ENCODE measurements around the gene APBB1. TPM values are rescaled to one million over a fixed set of nuclear protein-coding genes. Genes with fewer than 3 reads are reported as not detected.
"Not testable (repeated sequence)": the region's sequence is repeated elsewhere in the genome, so short reads cannot be mapped to it uniquely, and the experiment has no call there.

Gene APBB1
- total RNA-seq, 1 donor from 2014 or later, result 50.4 TPM

DNA sequence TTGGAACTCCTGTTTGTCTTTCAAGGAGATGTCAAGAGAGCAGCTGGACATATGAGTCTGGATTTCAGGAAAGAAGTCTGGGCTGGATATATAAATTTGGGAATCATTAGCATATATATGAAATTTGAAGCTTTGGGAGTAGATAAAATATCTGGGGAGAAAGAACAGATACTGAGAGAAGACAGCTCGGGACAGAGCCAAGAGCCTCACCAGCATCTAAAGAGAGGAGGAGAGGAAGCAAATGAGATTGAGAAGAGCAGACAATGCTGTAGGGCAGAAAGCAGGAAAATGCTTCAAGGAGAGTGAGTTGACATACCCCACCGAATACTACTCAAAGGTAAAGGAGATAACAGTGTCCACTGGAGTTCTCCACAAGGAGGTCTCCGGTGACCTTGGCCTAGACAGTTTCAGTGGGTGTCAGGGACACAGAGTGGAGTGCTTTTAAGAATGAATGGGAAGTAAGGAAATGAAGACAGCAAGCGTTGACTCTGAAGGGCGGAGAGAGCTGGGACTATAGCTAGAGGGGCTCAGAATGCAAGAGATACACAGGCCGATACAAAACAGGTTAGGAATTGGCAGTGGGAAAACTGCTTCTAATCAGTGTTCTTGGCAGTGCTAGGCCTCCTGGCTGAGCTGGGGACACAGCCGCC is 862 bp downstream of the APBB1 start:
- no peak for DNase-seq (ENCODE audit: low read depth)

DNA sequence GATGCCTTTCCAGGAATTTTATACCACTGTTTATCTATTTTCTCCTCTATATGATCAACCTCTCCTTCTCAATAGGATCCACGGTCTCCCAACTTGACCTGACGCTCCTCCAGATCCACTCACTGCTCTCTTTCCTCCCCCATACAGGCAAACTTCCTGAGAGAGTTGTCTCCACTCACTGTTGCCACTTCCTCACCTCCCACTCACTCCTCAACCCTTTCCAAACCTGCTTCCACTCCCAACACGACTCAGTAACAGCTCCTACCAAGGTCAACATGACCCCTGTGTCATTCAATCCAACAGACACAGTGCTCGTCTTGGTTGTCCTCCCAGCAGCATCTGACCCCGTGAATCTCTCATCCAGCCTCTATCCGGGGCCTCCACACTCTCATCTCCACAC is 3.1 kb downstream of the APBB1 start:
- no peak for DNase-seq (ENCODE audit: low read depth)

DNA sequence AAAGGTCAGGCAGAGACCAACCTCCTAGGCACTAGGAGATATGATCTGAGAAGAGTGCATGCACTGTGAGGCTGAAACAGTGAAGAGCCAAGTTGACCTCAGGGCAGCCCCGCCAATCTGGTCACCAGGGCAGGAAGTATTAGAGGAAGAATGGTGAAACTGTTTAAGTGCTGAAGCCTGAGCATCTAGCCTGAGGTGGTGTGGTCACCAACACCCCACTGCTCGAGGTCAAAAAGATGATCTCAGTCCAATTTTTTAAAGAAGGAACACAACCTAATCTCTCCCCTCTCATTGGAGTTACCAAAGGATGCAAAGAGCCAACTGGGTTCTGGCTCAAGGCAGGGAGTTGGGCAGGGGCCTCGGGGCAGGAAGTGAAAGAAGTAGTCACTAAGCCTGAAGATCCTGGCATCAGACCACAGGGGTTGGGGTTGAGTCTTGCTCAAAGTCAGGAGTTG is 4.0 kb downstream of the APBB1 start:
- no peak for DNase-seq (ENCODE audit: low read depth)

DNA sequence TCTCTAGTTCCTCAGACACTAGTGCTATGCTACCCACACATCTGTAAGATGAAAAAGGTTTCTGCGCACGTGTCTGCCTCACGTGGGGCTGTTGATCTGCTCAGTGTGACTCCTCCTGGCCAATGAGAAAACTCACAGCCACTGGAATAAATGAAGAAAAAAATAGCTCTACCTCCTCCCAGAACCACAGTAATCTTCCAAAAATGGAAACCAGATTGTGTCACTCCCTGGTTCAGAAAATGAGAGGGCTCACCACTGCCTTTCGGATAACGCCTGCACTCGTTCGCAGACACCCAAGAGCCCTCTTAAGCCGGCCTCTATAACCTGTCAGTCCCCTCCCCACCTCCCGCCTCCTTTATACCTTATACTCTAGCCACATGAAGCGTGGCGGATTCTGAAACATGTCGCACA is 5.1 kb downstream of the APBB1 start:
- DNase-seq (ENCODE audit: low read depth), result no peak

DNA sequence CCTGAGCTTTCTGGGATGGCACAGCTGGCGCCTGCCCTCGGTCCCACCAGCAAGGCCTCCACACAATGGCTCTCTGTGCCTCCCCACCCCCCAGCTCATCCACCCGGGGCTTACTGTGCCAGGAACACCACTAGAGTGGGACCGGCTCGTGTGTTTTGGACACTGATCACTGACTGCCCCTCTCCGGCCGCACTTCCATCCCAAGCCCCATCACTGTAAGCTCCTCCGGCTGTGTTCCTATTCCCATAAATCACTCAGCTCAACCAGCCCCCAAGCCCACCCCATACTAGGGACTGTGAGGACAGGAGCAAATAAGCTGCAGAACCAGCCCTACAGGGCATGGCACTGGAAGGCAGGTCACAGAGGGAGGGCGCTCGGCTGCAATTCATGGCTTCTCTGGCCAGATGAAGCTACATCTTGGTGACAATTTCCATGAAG is 7.3 kb downstream of the APBB1 start:
- no peak for DNase-seq (ENCODE audit: low read depth)

DNA sequence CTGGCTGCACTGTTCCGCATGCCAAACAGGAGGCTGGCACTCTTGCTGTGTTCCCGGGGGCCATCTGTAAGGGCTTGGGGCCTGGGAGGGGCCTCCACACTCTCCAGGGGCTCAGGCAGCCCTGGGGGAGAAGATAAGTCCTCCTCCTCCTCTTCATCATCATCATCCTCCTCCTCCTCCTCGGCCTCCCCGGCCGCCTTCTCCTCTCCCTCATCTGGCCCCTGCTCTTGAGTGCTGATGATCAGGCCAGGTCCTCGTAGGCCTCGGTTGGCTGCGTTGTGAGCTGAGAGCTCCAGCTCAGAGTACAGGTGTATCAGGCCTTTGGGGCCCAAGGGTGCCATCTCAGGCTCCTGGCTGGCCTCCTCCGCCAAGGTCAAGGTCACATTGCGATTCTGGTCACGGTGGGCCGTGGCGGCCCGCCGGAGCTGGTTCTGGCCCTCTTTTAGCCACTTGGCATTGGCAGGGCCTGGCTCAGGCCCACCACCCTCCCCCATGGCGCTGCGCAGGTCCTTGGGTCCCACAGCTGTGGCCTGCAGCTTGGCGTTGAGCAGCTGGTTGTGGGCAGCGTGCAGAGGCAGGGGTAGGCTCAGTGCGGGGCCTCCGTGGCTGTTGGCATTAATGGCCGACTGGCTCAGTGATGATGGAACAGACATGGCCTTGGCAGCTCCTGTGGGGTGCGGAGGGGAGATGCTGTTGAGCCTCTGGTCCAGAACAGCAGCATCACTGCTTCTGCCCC is 8.0 kb downstream of the APBB1 start:
- DNase-seq (ENCODE audit: low read depth), result no peak

DNA sequence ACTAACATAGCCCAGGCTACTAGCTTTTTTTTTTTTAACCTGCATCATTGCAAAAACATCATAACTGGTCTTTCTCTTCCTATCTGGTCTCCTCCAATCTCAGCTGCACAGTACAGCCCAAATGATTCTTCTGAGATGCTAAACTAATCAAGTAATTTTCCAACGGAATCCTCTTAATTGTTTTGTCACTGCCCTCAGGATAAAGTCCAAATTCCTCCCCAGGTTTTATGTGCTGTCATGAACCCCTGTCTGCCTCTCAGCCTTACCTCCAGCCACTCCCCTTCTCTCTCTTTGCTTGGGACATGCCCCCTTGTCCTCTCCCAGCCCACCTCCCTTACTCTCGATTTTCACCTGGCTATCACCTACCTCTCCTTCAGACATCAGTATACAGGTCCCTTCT is 12.5 kb downstream of the APBB1 start:
- no peak for DNase-seq (ENCODE audit: low read depth)

DNA sequence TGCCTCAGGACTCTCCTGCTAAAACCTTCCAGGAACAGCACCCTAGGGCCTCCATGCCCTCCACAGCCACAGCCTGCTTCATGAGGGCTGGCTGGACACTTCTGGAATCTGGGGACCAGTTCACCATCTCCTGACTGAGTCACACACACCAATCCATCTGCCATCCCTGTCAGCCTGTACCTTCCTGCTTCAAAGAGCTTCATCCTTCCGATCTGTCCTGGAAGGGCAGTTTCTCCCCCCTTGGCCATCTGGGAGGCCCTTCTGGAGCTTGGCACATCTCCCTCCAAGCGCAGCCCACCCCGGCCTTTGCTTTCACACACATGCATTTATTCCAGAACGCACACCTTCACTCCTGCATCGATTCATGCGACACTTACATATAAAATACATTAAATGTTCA is 13.0 kb downstream of the APBB1 start:
- DNase-seq (ENCODE audit: low read depth), result no peak

DNA sequence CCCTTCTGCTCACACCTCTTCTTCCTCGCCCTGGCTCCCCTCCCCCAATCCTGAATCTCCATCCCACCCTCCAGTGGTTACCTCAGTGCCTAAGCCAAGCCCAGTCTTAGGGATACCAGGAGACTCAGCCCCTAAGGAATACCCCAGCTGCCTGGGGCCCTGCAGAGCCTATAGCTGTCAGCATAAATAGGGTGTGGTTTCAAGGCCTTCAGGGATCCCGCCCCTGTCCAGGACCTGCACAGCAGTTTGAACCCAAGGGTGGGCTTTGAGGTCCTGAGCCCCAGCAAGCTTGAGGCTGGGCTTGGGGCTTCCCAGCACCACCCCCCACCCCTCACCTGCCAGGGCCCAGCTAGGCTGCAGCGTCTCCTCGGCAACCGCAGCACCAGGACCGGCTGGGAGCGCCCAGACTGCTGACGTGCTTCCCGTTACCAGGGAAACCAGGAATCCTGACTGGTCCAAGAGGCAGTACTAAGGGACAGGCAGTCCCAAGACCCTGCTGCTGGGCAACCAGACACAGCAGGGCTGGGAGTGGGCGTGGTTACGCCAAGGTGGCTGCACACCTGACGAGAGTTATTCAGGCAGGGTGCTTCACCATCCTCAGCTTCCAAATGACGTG is 13.7 kb downstream of the APBB1 start:
- peak; percentile 14 for DNase-seq (ENCODE audit: low read depth)

DNA sequence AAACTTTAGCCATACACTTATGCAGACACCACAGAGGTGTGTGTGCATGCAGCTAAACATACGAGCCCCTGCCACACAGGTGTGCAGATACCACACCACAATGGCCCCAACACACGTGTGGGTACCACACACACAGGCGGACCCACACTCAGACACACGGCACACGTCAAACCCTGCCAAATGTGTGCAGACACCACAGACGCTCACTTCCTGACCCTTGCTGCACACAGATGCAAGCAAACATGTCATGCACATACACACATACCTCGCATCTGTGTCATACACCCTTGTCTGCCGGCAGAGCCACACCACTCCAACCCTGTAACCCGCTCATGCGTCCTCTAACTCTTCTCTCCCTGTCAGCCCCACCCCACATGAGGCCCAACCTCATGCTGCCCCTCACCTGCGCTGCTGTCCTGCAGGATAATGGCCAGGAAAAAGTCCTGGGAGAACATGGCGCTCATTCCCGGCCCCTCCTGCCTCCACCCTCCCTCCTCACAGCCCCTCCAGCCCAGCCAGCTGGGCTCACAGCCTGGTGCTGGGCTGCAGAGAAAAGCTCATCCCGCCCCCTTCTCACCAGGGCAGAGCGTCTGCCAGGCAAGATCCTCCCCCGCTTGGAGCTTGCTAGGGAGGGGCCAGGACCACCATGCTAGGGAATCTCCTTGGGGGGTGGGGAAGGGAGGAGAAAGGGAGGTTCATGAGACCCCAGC is 14.4 kb downstream of the APBB1 start:
- DNase-seq (ENCODE audit: low read depth), result no peak

DNA sequence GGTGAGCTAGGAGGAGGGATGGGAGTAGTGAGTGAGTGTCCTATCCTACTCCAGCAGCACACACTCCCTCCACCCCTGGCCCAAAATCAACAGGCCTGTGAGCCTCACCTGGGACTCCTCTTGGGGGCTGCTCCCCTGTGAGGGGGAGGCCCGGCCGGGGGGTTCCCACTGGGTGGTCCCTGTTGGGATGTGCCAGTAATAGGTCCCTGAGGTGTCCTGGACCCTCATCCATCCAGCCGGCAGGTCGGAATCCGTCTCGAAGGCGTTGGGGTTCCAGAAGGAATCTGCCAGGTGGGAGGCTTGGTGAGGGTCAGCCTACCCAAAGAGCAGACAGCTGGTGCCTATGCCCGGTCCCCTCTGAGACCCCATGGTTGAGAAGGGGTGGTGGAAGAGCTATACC is 15.4 kb downstream of the APBB1 start:
- DNase-seq (ENCODE audit: low read depth), result no peak

DNA sequence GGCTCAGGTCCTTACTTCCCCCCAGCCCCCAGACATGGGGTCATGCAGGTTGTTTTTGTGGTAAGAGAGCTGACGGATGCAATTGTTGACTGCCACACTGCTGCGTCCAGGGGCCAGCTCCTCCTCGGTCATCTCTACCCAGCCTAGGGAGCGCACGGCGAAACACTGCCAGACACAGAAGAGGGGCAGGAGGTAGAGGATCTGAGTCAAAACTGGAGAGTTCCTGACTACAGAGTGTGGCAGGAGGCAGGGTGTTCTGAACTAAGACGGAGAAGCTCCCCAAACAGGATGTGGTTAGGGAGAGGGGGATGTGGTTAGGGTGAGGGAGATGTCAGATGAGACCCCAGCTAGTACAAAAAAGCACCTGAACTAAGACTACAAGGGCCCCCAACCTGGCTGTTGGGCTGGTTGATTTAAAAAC is 16.3 kb downstream of the APBB1 start:
- no peak for DNase-seq (ENCODE audit: low read depth)

DNA sequence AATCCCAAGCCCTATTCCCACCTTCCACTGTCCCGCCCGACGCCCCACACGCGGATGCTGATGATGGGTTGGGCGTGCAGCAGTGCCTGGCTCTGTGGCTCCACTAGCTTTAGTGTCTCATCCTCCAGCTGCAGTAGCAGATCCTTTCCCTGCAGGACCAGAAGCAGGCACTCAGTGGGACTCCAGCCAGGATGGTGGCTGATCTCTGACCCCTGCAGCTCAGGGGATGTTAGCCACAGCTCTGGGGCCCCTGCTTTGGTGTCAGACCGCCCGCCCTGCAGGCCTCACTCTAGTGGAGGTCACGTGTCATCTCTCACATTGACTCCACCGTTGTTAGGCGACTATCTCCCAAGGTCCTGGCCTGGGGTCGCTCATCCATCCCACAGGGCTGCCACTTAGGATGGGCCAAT is 16.8 kb downstream of the APBB1 start:
- DNase-seq (ENCODE audit: low read depth), result no peak

DNA sequence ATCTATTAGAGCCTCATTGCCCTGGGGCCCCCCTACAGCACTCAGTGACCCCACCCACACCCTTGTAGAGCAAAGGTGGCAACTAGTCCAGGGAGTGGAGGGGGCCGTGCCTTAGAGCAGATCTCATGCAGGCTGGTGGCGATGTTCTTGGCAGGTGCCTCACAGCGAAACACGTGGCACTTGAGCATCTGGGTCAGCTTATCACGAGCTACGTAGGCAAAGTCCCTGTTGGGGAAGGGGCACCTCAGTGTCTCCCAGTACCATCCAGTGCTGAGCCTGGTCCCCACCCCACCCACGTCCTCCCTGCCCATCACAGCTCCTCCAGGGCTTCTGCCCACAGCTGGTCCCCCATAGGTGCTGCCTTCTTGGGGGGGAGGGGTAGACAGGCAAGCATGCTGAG is 17.4 kb downstream of the APBB1 start:
- DNase-seq (ENCODE audit: low read depth), result no peak

DNA sequence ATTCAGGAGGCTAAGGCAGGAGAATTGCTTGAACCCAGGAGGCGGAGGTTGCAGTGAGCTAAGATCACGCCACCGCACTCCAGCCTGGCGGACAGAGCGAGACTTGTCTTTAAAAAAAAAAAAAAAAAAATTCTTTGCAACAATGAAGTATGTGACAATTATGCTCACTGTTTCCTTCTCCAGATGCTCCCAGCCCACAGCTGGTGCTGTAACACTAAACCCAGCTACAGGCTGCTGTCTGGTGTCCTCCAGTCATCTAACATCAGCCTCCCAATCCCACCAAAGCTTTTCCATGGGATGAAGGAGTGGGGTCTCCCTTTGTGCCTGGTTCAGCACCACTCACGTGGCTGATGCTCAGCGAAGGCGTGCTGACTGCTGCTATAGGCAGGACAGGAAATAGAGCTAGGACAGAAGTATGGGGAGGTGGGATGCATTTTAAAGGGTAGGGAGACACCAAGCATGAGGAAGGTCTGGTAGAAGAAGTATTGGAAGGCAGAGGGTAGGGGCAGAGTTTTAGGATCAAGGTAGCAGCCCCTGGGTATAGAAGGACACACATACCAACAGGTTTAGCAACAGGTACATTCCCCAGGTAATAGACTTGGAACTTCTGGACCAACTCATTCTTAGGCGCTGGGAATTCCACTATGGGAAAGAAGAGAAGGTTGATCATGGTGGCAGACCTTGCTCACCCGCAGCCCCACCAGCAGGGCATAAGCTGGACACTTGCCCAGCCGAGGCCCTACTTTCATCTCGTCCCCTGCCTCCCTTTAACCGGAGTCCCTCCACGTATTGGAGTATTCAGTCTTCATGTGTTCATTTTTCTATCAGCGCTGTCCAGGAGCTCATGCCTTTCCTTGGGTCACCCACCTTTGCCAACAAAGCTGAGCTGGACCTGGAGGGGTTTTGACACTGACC is 18.2 kb downstream of the APBB1 start:
- DNase-seq (ENCODE audit: low read depth), result no peak

DNA sequence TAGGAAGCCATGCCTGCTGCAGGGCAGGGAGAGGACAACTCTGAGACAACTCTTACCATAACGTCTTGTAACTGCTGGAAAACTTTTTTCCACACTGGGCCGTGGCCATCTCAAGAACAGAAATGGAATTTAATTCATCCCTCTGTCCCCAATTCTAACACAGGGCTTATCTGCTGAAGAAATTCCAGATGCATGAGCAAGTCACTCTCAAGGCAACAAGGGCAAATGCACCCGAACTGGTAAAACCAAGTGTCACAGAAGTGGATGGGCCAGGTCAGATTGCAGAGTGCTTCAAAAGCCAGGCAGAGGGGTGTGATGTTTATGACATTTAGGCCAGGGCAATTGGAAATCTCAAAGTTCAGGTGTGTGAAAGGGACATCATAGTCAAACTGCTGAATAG is 21.3 kb downstream of the APBB1 start:
- DNase-seq (ENCODE audit: low read depth), result no peak

DNA sequence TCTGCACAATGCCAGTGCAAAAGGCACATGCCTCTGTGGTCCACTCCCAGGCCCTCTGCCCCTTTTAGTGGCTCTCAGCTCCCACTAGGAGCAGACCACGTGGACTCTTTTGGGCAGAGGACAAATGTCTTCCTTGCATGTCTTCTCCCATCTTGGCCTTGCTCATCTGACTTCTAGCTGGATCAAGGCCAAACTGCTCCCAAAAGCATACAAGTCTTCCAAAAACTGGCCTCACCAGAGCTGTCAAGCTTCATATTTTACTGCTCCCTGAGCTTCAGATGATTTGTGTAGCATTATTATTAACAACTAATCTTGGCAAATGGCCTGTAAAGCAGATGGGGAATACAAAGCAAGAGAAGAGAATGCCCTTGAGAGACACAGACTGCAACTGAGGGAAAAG is 21.7 kb downstream of the APBB1 start:
- no peak for DNase-seq (ENCODE audit: low read depth)

DNA sequence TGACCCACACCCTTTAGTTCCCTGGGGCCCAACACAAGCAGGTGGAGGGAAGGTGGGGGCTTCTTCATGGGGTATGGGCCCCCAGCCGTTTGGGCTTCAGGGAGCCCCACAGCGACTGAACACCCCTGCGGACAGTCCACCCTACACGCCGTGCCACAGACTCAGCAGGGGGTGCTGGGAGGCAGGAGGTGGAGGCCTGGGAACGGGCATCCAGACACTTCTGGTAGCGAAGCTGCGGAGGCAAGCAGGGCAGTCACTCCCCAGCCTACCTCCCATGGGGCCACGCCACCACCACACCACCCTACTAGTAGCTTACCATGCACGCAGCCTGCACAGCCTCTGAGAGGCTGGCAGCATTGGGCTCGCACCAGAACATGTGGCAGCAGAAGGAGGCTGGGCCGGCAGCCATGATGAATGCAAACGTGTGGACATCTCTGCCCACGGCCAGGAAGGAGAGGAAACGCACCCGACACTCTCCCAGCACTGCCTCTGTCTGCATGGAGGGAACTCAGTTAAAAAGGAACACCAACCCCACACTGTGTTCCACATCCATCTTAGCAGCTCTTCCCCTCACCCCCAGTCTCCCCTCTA is 23.3 kb downstream of the APBB1 start:
- DNase-seq (ENCODE audit: low read depth), result no peak

DNA sequence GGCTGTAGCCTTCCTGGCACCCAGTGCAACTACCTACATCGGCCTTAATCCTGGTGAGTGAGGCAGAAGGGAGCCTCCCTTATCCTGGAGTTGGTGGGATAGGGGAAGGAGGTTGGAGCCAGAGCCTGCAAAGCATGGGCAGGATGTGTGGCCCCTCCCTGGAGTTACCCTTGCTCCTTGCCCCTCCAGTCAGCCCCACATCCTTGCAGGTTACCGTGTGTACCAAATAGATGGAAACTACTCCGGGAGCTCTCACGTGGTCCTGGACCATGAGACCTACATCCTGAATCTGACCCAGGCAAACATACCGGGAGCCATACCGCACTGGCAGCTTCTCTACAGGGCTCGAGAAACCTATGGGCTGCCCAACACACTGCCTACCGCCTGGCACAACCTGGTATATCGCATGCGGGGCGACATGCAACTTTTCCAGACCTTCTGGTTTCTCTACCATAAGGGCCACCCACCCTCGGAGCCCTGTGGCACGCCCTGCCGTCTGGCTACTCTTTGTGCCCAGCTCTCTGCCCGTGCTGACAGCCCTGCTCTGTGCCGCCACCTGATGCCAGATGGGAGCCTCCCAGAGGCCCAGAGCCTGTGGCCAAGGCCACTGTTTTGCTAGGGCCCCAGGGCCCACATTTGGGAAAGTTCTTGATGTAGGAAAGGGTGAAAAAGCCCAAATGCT is 24.8 kb downstream of the APBB1 start:
- no peak for DNase-seq (ENCODE audit: low read depth)

DNA sequence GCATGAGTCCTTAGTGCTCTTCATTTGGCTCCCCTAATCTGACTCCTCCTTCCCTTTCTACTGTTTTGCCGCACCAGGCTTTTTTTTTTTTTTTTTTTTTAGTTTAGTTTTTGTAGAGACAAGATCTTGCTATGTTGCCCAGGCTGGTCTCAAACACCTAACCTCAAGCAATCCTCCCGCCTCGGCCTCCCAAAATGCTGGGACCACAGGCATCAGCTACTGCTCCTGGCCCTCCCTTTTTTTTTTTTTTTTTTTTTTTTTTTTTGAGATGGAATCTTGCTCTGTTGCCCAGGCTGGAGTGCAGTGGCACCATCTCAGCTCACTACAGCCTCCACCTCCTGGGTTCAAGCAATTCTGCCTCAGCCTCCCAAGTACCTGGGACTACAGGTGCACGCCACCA is 26.6 kb downstream of the APBB1 start:
- not testable (repeated sequence) for DNase-seq (ENCODE audit: low read depth)
